T47D (cell line): Measurements from ENCODE around the gene LARGE1.

Source experiments
- DNase-seq, 2 experiments: peaks; one replicate each; pipeline versions ENCODE4 v3.0.0 to v3.0.0-alpha.2; 2011 to 2012; ENCODE audit warnings: low read depth in 1 of 2, low spot score in 1 of 2
- JUND ChIP-seq: IDR thresholded peaks from 2 replicates; pipeline ENCODE4 v1.6.1; 2012; ENCODE audit warnings: low read depth
- in situ Hi-C: cut with HindIII; loops from 2 replicates; pipeline ENCODE4 v1.10.0; 2016; ENCODE audit warnings: low sequenced_read_pairs, low pct_unique_long_range_greater_than_20kb

Gene LARGE1

DNA sequence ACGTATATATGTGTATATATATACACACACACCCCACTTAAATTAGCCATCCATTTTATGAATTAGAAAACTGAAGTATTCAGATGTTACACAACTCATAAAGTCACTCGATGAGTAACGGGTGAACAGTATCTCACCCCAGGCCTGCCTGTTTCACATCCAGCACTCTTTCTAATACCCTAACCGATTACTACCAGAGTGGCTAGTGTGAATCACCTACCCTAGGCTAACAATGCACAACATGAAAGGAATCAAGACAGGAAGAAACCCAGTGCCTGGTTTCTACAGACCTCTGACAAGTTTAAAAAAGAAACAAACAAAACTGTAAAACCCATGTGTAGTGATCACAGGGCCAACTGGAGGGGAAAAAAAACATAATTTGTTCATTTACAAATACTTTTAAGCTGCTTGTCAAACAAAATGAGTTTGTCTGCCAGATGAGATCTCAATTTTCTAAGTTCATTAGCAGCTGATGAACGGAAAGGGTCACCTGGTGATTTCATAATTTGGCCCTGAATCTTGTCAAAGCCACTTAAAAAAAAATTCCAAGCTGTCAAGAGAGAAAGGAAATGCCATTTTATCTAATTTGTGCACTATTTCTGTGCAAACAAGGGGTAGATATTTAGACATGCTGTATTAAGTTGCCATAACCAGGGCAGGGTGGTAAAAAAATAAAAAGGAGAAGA, 134.8 kb downstream of the LARGE1 start:
- no peak for DNase-seq
- TF ChIP-seq JUND, result no peak
- in situ Hi-C loops, result no loop called here

DNA sequence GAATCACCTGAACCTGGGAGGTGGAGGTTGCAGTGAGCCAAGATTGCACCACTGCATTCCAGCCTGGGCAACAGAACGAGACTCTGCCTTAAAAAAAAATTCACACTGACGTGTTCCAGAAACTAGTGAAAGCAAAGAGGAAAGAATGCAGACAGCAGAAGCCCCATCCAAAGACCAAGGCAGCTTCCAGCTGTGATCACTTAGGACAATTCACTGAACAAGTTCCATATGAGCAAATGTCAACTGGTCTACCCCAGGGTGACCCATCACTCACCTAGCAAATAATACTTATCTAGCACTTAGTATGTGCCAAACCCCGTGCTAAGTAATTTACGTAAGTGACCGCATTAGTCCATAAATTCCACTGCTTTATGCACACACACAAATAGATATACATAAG, 138.9 kb downstream of the LARGE1 start:
- DNase-seq, result no peak
- in situ Hi-C loops, result no loop called here
- TF ChIP-seq JUND, result no peak

DNA sequence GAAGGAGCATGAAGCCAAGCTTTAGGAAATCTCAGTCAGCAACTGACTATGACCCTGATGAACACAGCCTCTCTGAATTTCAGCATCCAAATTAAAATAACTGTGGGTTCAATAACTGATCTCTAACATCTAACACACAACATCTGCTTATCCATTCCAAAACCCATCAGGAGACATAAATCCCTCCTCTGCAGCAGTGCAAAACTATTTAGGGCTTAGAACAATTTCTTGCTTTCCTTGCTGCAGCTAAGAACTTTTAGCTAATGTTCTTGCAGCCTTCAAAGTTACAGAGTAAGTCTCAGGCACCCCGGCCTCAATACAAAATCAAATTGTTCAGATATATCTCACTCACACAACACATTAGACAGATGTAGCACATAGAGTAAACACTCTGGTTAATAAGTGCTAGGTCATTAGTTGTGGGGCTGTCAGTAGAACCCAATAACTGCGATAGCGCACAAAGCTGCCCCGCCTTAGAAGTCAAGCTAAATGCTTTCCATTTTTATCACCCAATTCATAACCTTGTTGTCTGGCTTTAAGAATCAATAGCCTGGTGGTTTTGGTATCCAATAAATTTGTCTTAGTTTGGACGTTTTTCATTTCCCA, 139.6 kb downstream of the LARGE1 start:
- no peak for DNase-seq
- no peak for TF ChIP-seq JUND
- in situ Hi-C loops, result no loop called here

DNA sequence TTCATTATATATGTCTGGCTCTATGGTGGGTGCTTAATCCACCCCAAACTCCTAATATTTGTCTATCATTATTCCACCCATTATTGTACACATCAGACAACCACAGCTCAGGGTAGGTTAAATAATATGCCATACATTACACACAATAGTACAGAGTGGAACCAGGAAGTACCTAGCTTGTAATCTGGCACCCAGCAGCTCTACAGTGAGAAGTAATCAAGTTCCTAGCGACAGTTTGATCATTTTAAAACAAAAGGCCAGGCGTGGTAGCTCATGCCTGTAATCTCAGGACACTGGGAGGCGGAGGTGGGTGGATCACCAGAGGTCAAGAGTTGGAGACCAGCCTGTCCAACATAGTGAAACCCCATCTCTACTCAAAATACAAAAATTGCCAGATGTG, 141.0 kb downstream of the LARGE1 start:
- DNase-seq, result no peak
- TF ChIP-seq JUND, result no peak
- in situ Hi-C loops, result no loop called here

DNA sequence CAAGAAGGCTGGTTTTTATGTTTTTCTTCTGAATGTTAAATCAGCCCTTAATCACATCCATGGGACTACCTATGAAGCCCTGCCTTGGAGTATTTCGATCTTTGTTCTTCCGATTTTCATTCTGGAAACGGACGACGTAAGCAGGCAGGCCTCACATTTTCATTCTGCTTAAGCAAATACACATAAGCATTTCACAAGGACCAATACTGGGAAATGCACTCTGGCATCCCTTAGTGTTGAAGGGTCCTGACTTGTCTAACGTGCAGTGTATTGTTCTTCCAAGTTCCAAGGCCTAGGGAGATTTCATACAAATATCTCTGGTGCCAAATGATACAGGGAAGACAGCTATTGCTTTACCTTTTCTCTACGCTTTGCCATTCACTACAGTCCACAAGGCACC, 143.8 kb downstream of the LARGE1 start:
- no peak for DNase-seq
- in situ Hi-C loops, result no loop called here
- no peak for TF ChIP-seq JUND

DNA sequence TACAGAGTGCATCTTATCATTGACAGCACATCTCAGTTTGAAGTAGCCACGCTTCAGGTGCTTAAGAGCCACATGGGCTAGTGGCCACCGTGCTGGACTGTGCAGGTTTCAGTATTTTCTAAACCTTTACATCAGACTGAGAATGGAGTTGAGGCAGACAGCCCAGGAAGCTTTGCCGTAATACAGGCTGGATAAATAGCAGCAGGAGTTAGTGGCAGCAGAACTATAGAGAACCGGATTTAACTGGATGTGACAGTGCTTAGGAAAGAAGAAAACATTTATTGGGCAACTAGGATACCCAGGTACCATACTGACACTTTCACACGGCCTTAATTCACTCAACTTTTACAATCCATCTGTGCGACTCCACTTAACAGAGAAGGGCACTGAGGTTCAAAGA, 145.5 kb downstream of the LARGE1 start:
- no peak for DNase-seq
- in situ Hi-C loops, result no loop called here
- no peak for TF ChIP-seq JUND

DNA sequence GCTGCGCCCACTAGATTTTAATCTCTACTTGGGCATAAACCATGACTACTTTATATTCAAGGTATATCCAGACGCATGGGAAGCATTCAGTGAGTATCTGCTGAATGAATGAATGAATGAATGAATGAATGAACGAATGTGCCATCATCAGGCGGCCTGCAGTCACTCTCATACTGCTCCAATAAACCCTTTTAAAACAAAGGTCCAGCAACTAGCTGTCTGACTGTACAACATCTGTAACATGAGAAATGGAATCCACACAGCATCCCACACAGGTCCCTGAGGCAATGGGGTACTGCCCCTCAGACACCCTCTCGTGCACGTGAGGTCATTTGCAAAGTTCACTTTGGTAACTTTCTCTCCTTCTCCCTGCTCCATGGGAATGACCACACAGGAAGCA, 147.5 kb downstream of the LARGE1 start:
- in situ Hi-C loops, result no loop called here
- TF ChIP-seq JUND, result no peak
- no peak for DNase-seq

DNA sequence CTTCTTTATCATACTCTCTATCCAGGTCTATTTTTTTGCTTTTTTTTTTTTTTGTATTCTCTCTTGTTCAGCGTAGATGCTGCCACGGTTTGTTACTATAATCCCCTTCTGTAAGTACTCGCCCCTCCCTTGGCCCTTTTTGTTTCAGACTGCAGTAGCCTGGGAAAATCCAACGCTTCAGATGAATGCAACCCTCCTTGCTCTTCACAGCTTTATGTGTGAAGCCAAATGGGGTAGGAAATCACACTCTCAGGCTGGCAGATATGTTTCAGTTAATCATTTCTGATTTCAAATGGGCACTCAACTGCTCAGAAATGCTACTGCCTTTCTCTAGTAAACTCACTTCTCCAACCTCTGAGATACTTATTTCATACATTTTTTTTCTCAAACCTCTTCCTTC, 149.1 kb downstream of the LARGE1 start:
- in situ Hi-C loops, result no loop called here
- TF ChIP-seq JUND, result no peak

DNA sequence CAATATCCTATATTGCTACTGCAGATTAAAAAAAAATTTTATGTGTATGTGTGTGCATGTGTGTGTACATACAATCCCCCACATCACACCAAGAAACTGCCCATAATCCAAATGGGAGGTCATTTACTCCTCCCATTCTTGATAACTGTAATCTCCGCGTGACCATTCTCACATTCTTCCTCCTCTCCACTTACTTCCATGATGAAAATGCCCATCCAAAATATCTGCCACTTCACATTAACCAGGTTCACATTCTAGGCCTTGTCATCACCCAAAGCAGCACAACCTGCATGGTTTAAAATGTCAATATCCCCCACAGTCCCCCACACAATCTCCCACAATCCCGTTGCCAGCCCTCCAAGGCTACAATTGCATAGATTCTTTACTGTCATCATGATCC, 149.6 kb downstream of the LARGE1 start:
- TF ChIP-seq JUND, result no peak
- in situ Hi-C loops, result no loop called here
- no peak for DNase-seq

More for the DNA sequence above, 149.1 kb downstream of the LARGE1 start:
- no peak for DNase-seq

DNA sequence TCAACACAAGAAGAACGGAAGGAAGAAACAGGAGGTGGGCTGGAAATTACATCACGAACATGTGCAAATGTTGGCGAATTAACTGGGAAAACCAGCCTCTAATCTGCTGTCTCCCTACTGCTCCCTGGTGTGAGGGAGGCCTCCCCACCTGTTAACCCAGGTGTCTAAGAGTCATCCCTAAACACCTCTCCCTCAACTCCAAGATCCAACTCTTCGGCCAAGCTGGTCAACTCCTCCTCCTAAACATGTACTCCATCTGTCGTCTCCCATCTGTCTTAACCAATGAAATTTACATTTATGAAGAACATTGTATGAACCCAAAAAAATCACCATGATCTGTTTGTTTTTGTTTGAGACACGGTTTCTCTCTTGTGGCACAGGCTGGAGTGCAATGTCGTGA, 154.2 kb downstream of the LARGE1 start:
- no peak for DNase-seq
- in situ Hi-C loops, result no loop called here
- TF ChIP-seq JUND, result no peak

DNA sequence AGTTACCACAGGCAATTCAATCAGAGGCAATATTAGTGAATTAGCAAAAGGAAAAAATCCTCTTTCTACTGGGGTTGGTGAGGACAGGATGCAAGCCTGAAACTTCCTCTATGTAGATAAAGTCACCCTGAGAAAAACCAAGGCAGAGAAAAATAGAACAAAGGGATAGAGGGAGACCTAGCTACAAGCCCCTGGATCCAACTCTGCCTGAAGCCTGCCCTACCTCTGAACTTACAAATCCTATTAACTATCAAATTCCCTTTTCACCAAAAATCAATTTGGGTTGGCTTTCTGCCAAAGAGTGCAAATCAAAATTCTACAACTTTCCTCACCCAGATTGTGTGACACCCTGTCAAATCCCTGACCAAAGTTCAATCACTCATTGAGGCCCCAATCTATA, 161.3 kb downstream of the LARGE1 start:
- in situ Hi-C loops, result no loop called here
- TF ChIP-seq JUND, result no peak
- no peak for DNase-seq

DNA sequence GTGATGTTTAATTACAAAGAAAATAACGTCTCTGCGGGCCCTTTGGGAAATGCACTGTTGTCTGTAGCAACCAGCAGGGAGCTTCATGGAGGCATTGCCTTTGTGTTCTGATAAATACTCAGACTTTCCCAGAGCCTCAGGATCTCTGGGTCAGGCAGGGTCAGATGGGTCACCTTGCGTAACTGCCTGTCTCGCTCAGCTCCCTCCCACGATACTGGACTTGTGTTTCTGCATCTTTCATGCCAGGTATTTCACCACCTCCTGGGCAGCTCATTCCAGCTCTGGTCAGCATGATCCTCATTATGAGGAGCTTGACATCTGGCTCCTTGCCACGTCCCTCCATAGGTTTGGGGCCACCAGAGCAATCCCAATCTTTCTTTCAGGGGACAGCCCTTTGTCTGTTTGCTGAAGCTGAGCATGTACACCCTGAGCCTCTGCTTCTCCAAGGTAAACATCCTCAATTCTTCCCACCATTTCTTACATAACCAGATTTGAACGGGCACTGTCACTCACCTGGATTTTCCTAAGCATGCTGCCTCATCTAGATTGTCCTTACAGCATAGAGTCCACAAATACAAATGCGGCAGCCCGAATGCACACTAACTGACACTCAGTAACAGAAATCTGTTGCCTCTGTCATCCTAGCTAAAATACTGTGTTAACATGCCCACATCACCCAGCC, 162.3 kb downstream of the LARGE1 start:
- TF ChIP-seq JUND, result no peak
- in situ Hi-C loops, result no loop called here
- DNase-seq, result peak in 1 of 2 experiments; percentile 6

DNA sequence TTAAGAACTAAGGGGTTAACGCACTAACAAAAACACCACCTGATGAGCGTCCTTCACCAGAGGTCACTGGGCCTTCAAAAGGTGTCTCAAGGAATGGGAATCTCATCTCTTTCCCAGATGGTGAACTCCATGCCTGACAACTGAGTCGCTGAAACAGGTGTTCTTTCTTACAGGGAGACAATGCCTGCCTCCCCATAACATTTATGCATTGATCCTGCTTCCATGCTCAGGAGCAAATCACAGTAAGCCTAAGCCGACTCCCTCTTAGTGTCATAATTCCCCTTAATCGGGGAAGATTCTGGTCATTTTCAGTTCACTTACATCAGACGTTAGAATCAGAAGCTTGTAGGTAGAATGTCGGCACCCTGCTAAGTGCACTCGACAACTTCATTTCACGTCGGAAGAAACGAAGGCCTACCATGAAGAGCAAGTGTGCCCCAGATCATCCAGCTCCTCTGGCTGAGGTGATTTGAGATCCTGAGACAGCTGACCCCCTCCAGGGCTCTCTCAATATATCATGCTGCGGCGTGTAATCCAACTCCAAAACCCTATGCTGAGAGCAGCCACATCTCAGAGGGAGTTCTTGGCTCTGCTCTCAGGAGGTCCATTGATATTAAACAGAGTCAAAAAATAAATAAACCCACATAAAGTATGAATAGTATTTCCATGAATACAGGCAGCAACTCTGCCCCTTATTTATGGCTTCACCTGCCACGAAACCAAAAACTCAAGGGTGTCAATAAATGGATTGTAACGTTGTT, 163.1 kb downstream of the LARGE1 start:
- in situ Hi-C loops, result no loop called here
- no peak for TF ChIP-seq JUND
- DNase-seq, result no peak
